H1 (cell line): ENCODE measurements around the gene AVP. TPM values are rescaled to one million over a fixed set of nuclear protein-coding genes. Genes with fewer than 3 reads are reported as not detected.

ENCODE experiments used
- CTCF ChIA-PET: fragments of 300-600 bp; sonication (Branson Sonifier 250); formaldehyde crosslinking; loops from one replicate; lab custom pipeline; 2021; ENCODE audit not compliant: partially characterized antibody; lab: Charles Lee
- POLR2A ChIA-PET: fragments of 300-600 bp; sonication (Branson Sonifier 250); formaldehyde crosslinking; loops from one replicate; lab custom pipeline; 2021; ENCODE audit warnings: inconsistent platforms; ENCODE audit not compliant: partially characterized antibody; lab: Charles Lee
- DNase-seq, 2 experiments: peaks; one replicate each; pipeline versions ENCODE4 v3.0.0 to v3.0.0-alpha.2; 2010 to 2022; ENCODE audit warnings: low spot score in 2 of 2, low read depth in 1 of 2, mixed read lengths in 1 of 2
- FAIRE-seq: peaks from 2 replicates; lab custom pipeline; 2011; peaks lifted over from hg19 to GRCh38; lab: Jason Lieb, UNC
- H2AFZ ChIP-seq: 2 replicates; pipeline ENCODE4 v1.8.1; 2012; ENCODE audit warnings: low read length, inconsistent platforms
- H2AK5ac ChIP-seq: 2 replicates; pipeline ENCODE4 v1.6.1; 2013; ENCODE audit warnings: low read depth, low read length
- H2BK120ac ChIP-seq: replicated peaks from 2 replicates; pipeline ENCODE3; 2013; ENCODE audit warnings: low read depth, low read length, inconsistent platforms
- H2BK12ac ChIP-seq: 2 replicates; pipeline ENCODE4 v1.6.1; 2013; ENCODE audit warnings: low read depth, low read length
- H2BK15ac ChIP-seq: 2 replicates; pipeline ENCODE4 v1.6.1; 2013; ENCODE audit warnings: low read length
- H2BK20ac ChIP-seq: 2 replicates; pipeline ENCODE4 v1.6.1; 2013; ENCODE audit warnings: low read length
- H2BK5ac ChIP-seq: 2 replicates; pipeline ENCODE4 v1.6.1; 2013; ENCODE audit warnings: low read depth, low read length
- H3K14ac ChIP-seq: 2 replicates; pipeline ENCODE4 v1.6.1; 2013; ENCODE audit warnings: inconsistent platforms; ENCODE audit not compliant: insufficient read length
- H3K18ac ChIP-seq: 2 replicates; pipeline ENCODE4 v1.6.1; 2013; ENCODE audit warnings: low read length; ENCODE audit errors: extremely low read depth
- H3K23ac ChIP-seq: 2 replicates; pipeline ENCODE4 v1.6.1; 2013; ENCODE audit warnings: inconsistent platforms; ENCODE audit not compliant: insufficient read length
- H3K23me2 ChIP-seq: 2 replicates; pipeline ENCODE4 v1.6.1; 2013; ENCODE audit warnings: low read depth, low read length
- H3K27ac ChIP-seq: 2 replicates; pipeline ENCODE4 v1.6.1; 2011; ENCODE audit warnings: low read depth, low read length, inconsistent platforms
- H3K27me3 ChIP-seq, 4 experiments: replicated peaks in 1 of 4; 1 replicate in 1 of 4; 2 replicates in 3 of 4; pipeline versions ENCODE4 v1.6.1 to v1.8.1; 2011 to 2013; ENCODE audit warnings: low read length in 3 of 4, mild to moderate bottlenecking in 3 of 4, inconsistent platforms in 2 of 4, mixed read lengths in 2 of 4, moderate library complexity in 1 of 4; ENCODE audit not compliant: control insufficient read depth in 3 of 4, insufficient read depth in 3 of 4; ENCODE audit errors: extremely low read depth in 1 of 4
- H3K36me3 ChIP-seq, 4 experiments: 2 replicates each; pipeline versions ENCODE4 v1.6.1 to v1.8.1; 2011 to 2013; ENCODE audit warnings: mild to moderate bottlenecking in 4 of 4, low read length in 3 of 4, moderate library complexity in 2 of 4, control low read depth in 1 of 4, inconsistent platforms in 1 of 4; ENCODE audit not compliant: insufficient read depth in 4 of 4, control insufficient read depth in 2 of 4
- H3K4ac ChIP-seq: replicated peaks from 2 replicates; pipeline ENCODE3; 2013; ENCODE audit warnings: low read length, low read depth, mixed read lengths, inconsistent platforms; ENCODE audit not compliant: insufficient read length
- H3K4me1 ChIP-seq, 4 experiments: replicated peaks in 1 of 4; 1 replicate in 1 of 4; 2 replicates in 3 of 4; pipeline versions ENCODE4 v1.6.1 to v1.8.1; 2011 to 2013; ENCODE audit warnings: low read length in 3 of 4, inconsistent platforms in 2 of 4, mixed read lengths in 1 of 4; ENCODE audit not compliant: insufficient read depth in 4 of 4, control insufficient read depth in 3 of 4
- H3K4me2 ChIP-seq, 2 experiments: 2 replicates each; pipeline versions ENCODE4 v1.6.1 to v1.8.1; 2011 to 2013; ENCODE audit warnings: low read depth in 2 of 2, low read length in 2 of 2, control low read depth in 1 of 2, inconsistent platforms in 1 of 2, mild to moderate bottlenecking in 1 of 2; ENCODE audit not compliant: insufficient read depth in 1 of 2
- H3K4me3 ChIP-seq, 4 experiments: fragments of 200-600, 300-600 bp in 1 of 4; sonication (generic), shearing (Covaris generic), sonication (Bioruptor Twin) in 1 of 4; 2 replicates each; pipeline versions ENCODE4 v1.5.1 to v1.8.1; 2011 to 2016; ENCODE audit warnings: low read length in 4 of 4, low read depth in 3 of 4, control low read depth in 2 of 4, inconsistent platforms in 2 of 4, mild to moderate bottlenecking in 2 of 4, mixed read lengths in 1 of 4, moderate library complexity in 1 of 4; ENCODE audit not compliant: insufficient read depth in 2 of 4; ENCODE audit errors: extremely low read depth in 1 of 4
- H3K56ac ChIP-seq: replicated peaks from 2 replicates; pipeline ENCODE3; 2013; ENCODE audit warnings: low read depth, mild to moderate bottlenecking, mixed read lengths, low read length, inconsistent platforms; ENCODE audit not compliant: insufficient read length
- H3K79me1 ChIP-seq: 2 replicates; pipeline ENCODE4 v1.6.1; 2013; ENCODE audit warnings: low read depth, low read length, control low read depth
- H3K79me2 ChIP-seq, 2 experiments: 2 replicates each; pipeline versions ENCODE4 v1.6.1 to v1.8.1; 2012 to 2013; ENCODE audit warnings: low read length in 2 of 2, mild to moderate bottlenecking in 2 of 2, inconsistent platforms in 1 of 2; ENCODE audit not compliant: insufficient read depth in 2 of 2, control insufficient read depth in 1 of 2
- H3K9ac ChIP-seq, 4 experiments: replicated peaks in 1 of 4; 1 replicate in 1 of 4; 2 replicates in 3 of 4; pipeline versions ENCODE4 v1.6.1 to v1.8.1; 2011 to 2013; ENCODE audit warnings: low read depth in 3 of 4, low read length in 3 of 4, control low read depth in 2 of 4, mild to moderate bottlenecking in 2 of 4, moderate library complexity in 2 of 4, inconsistent platforms in 1 of 4; ENCODE audit errors: extremely low read depth in 1 of 4
- H3K9me3 ChIP-seq, 2 experiments: 2 replicates each; pipeline versions ENCODE4 v1.6.1 to v1.8.1; 2012 to 2013; ENCODE audit warnings: mild to moderate bottlenecking in 2 of 2, moderate library complexity in 2 of 2, control low read depth in 1 of 2, inconsistent platforms in 1 of 2, low read depth in 1 of 2, low read length in 1 of 2, mixed read lengths in 1 of 2; ENCODE audit not compliant: insufficient read depth in 2 of 2
- H4K20me1 ChIP-seq, 2 experiments: replicated peaks in 1 of 2; 2 replicates each; pipeline versions ENCODE3 to v1.8.1; 2011 to 2013; ENCODE audit warnings: inconsistent platforms in 2 of 2, low read length in 2 of 2, mild to moderate bottlenecking in 1 of 2; ENCODE audit not compliant: insufficient read depth in 2 of 2, control insufficient read depth in 1 of 2
- H4K5ac ChIP-seq: 2 replicates; pipeline ENCODE4 v1.6.1; 2013; ENCODE audit warnings: low read length, low read depth, mixed read lengths, inconsistent platforms; ENCODE audit not compliant: insufficient read length
- H4K8ac ChIP-seq: 2 replicates; pipeline ENCODE4 v1.8.0; 2013; ENCODE audit warnings: mild to moderate bottlenecking, moderate library complexity, low read length, inconsistent platforms; ENCODE audit not compliant: insufficient read depth; ENCODE audit errors: extremely low read depth
- H4K91ac ChIP-seq: replicated peaks from 2 replicates; pipeline ENCODE3; 2013; ENCODE audit warnings: low read length, mixed read lengths, inconsistent platforms; ENCODE audit not compliant: insufficient read length
- ATF2 ChIP-seq: IDR thresholded peaks from 2 replicates; pipeline ENCODE4 v1.6.1; 2012; ENCODE audit warnings: low read length, inconsistent platforms
- CREB1 ChIP-seq: IDR thresholded peaks from 2 replicates; pipeline ENCODE4 v1.6.1; 2012; ENCODE audit warnings: inconsistent platforms
- EP300 ChIP-seq, 2 experiments: IDR thresholded peaks; 1 replicate in 1 of 2; 2 replicates in 1 of 2; pipeline ENCODE4 v1.6.1; 2011 to 2012; ENCODE audit warnings: low read depth in 2 of 2, low read length in 2 of 2, mild to moderate bottlenecking in 2 of 2, borderline replicate concordance in 1 of 2, inconsistent platforms in 1 of 2, moderate library complexity in 1 of 2
- FOSL1 ChIP-seq: IDR thresholded peaks from 2 replicates; pipeline ENCODE4 v1.6.1; 2011; ENCODE audit warnings: mild to moderate bottlenecking, low read depth, low read length, moderate library complexity; ENCODE audit not compliant: insufficient read depth
- GABPA ChIP-seq: IDR thresholded peaks from 2 replicates; pipeline ENCODE4 v1.6.1; 2011; ENCODE audit warnings: mild to moderate bottlenecking, low read length, moderate library complexity, borderline replicate concordance; ENCODE audit not compliant: insufficient read depth
- MAFK ChIP-seq: IDR thresholded peaks from 2 replicates; pipeline ENCODE4 v1.6.1; 2012; ENCODE audit warnings: low read depth, mild to moderate bottlenecking, improper control_type of control experiment, low read length
- SP2 ChIP-seq: IDR thresholded peaks from 2 replicates; pipeline ENCODE4 v1.6.1; 2012; ENCODE audit warnings: mild to moderate bottlenecking, low read length, inconsistent platforms
- SP4 ChIP-seq: IDR thresholded peaks from 2 replicates; pipeline ENCODE4 v1.6.1; 2012; ENCODE audit warnings: low read length, inconsistent platforms
- ZNF274 ChIP-seq: IDR thresholded peaks from 2 replicates; pipeline ENCODE4 v1.7.0; 2012; ENCODE audit warnings: low read length, borderline replicate concordance; ENCODE audit errors: extremely low read depth
- WGBS, 2 experiments: shearing (Covaris generic) in 1 of 2; methylation state at CpG; one replicate each; pipeline versions ENCODE4 v1.1.6 to v1.1.7; 2013 to 2015; ENCODE audit warnings: low lambda C conversion rate in 2 of 2, mixed read lengths in 2 of 2, inconsistent platforms in 1 of 2, low coverage in 1 of 2, missing lambda C conversion rate in 1 of 2; ENCODE audit not compliant: insufficient replicate concordance in 2 of 2, insufficient coverage in 1 of 2, insufficient read length in 1 of 2; ENCODE audit errors: extremely low coverage in 1 of 2, missing lambda C conversion rate in 1 of 2; 5-methylcytosine and 5-hydroxymethylcytosine counted together
- polyA plus RNA-seq, 7 experiments: library from polyadenylated mRNA; depleted of rRNA in 3 of 7; stranded (reverse) in 5 of 7; unstranded in 2 of 7; fragments of >200 nt in 5 of 7; fragments of 200-250 nt in 2 of 7; gene quantifications; 1 replicate in 5 of 7; 2 replicates in 1 of 7; 4 replicates in 1 of 7; pipeline versions ENCODE4 v1.2.1 to v1.2.3, GENCODE V29; 2011 to 2013; ENCODE audit warnings: missing spikeins in 2 of 7, mixed read lengths in 2 of 7
- total RNA-seq: library from RNA; stranded (reverse); fragmentation: NEBNext Ultra II Directional; extraction: Animal tissue kit (Norgen Biotek cat#: 25700); gene quantifications from 2 replicates; pipeline ENCODE4 v1.2.1, GENCODE V29; 2021

Gene AVP
- total and polyA plus RNA-seq, 2 of the 8 experiments (the other 6 are each of a cell fraction or from before 2014, with no cell fraction given), result 0.18 TPM; not detected in 1

DNA sequence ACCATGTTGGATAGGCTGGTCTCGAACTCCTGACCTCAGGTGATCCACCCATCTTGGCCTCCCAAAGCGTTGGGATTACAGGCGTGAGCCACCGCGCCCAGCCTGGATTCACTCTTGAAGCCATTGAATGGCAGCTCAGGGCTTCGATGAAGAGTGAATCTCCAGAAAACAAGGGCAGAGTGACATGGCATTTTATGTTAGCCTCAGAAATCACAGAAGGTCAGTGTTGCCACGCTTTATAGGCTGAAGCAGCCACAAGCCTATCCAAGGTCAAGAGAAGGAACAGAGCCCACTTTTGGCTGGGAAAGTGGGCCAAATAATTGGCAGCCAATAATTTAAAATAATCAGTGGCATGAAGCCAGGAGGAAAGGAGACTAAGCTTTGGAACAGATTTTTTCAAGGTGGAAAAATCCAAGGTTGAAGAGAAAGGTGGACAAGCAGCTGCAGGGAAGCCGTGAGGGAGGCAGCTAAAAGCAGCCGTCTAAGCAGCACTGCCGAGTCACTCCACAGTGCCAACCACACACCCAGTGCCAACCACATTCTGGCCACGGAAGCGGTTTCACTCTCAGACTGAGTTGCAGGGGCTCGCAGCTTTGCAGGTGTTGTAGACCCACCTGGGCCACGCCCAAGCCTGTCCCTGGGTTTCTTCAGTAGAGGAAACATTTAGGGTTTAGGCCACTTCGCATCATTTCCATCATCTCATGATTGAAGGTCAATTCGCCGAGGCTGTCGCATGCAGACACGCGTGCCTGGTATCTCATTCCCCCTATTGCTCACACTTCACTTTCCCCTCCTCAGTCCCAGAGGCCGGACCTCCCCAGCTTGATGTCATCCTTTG, 17.4 kb upstream of the AVP start:
- H2BK15ac ChIP-seq, result no peak overlapping the region
- no peak overlapping the region for H4K5ac ChIP-seq
- H3K18ac ChIP-seq, result no peak overlapping the region
- 0 out of 2 replicates have a peak overlapping the region, but pooled peaks have one; percentile 18 for H2BK20ac ChIP-seq
- POLR2A ChIA-PET, result interaction anchor here (0.6 to 1.6 kb wide), 3 partner anchors 9 to 138 kb away, joined by 3 to 5 read pairs (median 3); partner anchors contain the start of gene SLC4A11
- H3K9me3 ChIP-seq, result no peaks in the 10 kb centered on the region
- H2AK5ac ChIP-seq, result no peak overlapping the region
- CTCF ChIA-PET, result interaction anchor here (0.6 to 8.2 kb wide), 9 partner anchors 9 to 215 kb away, joined by 3 to 50 read pairs (median 5); no protein-coding TSS in a partner anchor
- H3K23me2 ChIP-seq, result no peaks in the 10 kb centered on the region
- H3K36me3 ChIP-seq, result no peaks in the 10 kb centered on the region
- H3K79me1 ChIP-seq, result no peaks in the 10 kb centered on the region
- no peak overlapping the region for H3K23ac ChIP-seq
- H2BK12ac ChIP-seq, result no peak overlapping the region
- H3K4me1 ChIP-seq, result peaks cover 0 to 5% (median under 1%) of the 10 kb centered on the region in 4 experiments; a peak in 3 of 7 replicates
- no peaks in the 10 kb centered on the region for H4K20me1 ChIP-seq
- FAIRE-seq, result no peak
- no peak for DNase-seq
- no peak overlapping the region for H2BK5ac ChIP-seq
- H3K27me3 ChIP-seq, result no peaks in the 10 kb centered on the region
- no peak overlapping the region for H3K14ac ChIP-seq
- H3K4me2 ChIP-seq, result no peak overlapping the region
- H3K79me2 ChIP-seq, result no peaks in the 10 kb centered on the region
- no peak overlapping the region for H2AFZ ChIP-seq
- 93% methylated on average over 21 of the region's 21 CpGs; no CpG with 5 or more reads in 1 of the 2 experiments for WGBS, 2 experiments
- no peak overlapping the region for H3K4me3 ChIP-seq
- no peak overlapping the region for H2BK120ac ChIP-seq
- no peak overlapping the region for H3K9ac ChIP-seq
- H4K91ac ChIP-seq, result no peak overlapping the region
- H3K56ac ChIP-seq, result no peak overlapping the region
- H3K27ac ChIP-seq, result no peak overlapping the region
- H3K4ac ChIP-seq, result no peak overlapping the region
- TF ChIP-seq CREB1, result no peak
- TF ChIP-seq SP2, result no peak
- no peak for TF ChIP-seq FOSL1
- TF ChIP-seq GABPA, result no peak
- TF ChIP-seq EP300 (IDR thresholded peaks at IDR 0.05; ENCODE audit: borderline replicate concordance in 1 of 2, low read depth in 2 of 2, low read length in 2 of 2), result no peak
- no peak for TF ChIP-seq MAFK
- no peak for TF ChIP-seq ZNF274
- TF ChIP-seq ATF2, result no peak
- TF ChIP-seq SP4, result no peak
- H4K8ac ChIP-seq, result no peak overlapping the region; the same call in 1 of the 2 replicates
